NB4 (cell line): Measurements from ENCODE around the gene PHLDB1.

Experiments used
- DNase-seq: peaks from one replicate; pipeline ENCODE4 v3.0.0; 2010; ENCODE audit warnings: low read depth
- H3K4me3 ChIP-seq: one replicate; pipeline ENCODE4 v1.5.1; 2011; ENCODE audit warnings: mild to moderate bottlenecking, low read depth, low read length, moderate library complexity
- MYC ChIP-seq: IDR thresholded peaks from 2 replicates; pipeline ENCODE4 v1.6.1; 2011; ENCODE audit warnings: low read depth, low read length
- POLR2A ChIP-seq: IDR thresholded peaks from 2 replicates; pipeline ENCODE4 v1.6.1; 2011; ENCODE audit warnings: mild to moderate bottlenecking; ENCODE audit not compliant: insufficient read length; ENCODE audit errors: extremely low read depth
- TF ChIP-seq, protein P1 (sequence below): IDR thresholded peaks from one replicate; pipeline ENCODE4 v1.5.1; 2012; ENCODE audit warnings: low read depth, low read length
- TF ChIP-seq, protein P2 (sequence below): IDR thresholded peaks from 2 replicates; pipeline ENCODE4 v1.6.1; 2011; ENCODE audit warnings: low read depth, low read length

Gene PHLDB1

DNA sequence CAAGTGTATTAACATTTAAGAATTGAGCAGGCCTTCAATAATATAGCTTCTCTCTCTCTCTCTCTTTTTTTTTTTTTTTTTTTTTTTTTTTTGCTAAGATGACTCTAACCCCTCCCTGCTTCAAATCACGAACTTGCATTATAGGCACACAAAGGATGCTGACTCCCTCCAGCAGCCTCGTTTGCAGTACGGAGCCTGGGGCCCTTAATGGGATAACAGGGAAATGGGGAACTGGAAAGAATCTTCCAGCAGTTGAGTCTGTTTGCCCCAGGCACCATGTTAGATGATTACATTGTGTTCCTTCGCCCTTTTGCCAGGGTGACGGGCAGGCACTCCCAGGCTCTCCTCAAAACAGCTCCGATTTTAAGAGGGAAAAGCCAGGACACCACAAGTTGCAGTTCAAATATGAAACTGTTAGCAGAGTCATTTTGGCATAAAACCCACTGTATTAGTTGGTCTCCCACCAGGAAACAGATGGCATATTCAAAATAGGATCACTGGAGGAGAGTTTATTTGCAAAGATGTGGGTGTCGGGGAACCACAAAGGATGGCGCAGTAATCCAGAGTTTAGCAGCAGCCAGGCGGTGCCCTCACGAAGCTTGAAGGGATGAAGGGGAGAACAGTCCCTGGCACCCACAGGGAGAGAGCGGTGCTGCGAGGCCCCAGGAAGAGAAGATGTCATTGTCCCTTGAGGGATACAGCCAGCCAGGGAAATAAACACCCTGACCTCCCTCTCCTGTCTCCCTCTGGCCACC lies 98.6 kb downstream of the PHLDB1 start:
- DNase-seq = no peak
- H3K4me3 ChIP-seq = no peak overlapping the region

DNA sequence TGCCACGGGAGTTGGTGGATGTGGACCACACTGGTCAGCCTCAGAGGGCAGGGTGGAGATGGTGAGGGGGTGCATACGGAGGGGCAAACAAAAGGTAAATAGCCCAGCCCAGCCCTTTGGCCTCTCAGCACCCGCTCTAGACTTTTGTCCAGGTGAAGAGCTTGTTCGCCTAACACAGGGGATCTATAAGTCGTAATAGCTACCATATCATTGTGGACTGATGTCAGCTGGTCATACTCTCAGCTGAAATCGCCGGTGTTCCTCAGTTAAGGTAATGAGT lies 99.1 kb downstream of the PHLDB1 start:
- no peak overlapping the region for H3K4me3 ChIP-seq
- DNase-seq = no peak
- TF ChIP-seq, protein P1, sequence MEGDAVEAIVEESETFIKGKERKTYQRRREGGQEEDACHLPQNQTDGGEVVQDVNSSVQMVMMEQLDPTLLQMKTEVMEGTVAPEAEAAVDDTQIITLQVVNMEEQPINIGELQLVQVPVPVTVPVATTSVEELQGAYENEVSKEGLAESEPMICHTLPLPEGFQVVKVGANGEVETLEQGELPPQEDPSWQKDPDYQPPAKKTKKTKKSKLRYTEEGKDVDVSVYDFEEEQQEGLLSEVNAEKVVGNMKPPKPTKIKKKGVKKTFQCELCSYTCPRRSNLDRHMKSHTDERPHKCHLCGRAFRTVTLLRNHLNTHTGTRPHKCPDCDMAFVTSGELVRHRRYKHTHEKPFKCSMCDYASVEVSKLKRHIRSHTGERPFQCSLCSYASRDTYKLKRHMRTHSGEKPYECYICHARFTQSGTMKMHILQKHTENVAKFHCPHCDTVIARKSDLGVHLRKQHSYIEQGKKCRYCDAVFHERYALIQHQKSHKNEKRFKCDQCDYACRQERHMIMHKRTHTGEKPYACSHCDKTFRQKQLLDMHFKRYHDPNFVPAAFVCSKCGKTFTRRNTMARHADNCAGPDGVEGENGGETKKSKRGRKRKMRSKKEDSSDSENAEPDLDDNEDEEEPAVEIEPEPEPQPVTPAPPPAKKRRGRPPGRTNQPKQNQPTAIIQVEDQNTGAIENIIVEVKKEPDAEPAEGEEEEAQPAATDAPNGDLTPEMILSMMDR = no peak
- TF ChIP-seq MYC = no peak
- no peak for TF ChIP-seq POLR2A
- TF ChIP-seq, protein P2, sequence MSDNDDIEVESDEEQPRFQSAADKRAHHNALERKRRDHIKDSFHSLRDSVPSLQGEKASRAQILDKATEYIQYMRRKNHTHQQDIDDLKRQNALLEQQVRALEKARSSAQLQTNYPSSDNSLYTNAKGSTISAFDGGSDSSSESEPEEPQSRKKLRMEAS = no peak

More for the DNA sequence above, 98.6 kb downstream of the PHLDB1 start:
- TF ChIP-seq POLR2A (no peak), MYC (no peak)
- TF ChIP-seq, protein P1 = no peak
- TF ChIP-seq, protein P2 = no peak
